Measurements from ENCODE around the gene CYP39A1. TPM values are rescaled to one million over a fixed set of nuclear protein-coding genes. Genes with fewer than 3 reads are reported as not detected.

The CYP39A1 gene
- total and polyA plus RNA-seq, 7 donors = 0.34 to 2.0 (median 0.63) TPM

DNA sequence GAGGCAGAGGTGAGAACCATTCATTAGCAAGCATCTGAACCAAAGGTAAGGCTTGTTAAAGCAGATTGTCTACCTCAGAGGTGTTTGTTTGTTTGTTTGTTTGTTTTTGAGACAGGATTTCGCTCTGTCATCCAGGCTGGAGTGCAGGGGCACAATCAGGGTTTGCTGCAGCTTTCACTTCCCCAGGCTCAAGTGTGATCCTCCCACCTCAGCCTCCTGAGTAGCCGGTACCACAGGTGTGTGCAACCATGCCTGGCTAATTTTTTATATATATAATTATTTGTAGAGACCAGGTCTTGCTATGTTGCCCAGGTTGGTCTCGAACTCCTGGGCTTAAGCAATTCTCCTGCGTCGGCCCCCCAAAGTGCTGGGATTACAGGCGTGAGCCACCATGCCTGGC lies 17.2 kb downstream of the CYP39A1 start:
- TF ChIP-seq, protein P1, sequence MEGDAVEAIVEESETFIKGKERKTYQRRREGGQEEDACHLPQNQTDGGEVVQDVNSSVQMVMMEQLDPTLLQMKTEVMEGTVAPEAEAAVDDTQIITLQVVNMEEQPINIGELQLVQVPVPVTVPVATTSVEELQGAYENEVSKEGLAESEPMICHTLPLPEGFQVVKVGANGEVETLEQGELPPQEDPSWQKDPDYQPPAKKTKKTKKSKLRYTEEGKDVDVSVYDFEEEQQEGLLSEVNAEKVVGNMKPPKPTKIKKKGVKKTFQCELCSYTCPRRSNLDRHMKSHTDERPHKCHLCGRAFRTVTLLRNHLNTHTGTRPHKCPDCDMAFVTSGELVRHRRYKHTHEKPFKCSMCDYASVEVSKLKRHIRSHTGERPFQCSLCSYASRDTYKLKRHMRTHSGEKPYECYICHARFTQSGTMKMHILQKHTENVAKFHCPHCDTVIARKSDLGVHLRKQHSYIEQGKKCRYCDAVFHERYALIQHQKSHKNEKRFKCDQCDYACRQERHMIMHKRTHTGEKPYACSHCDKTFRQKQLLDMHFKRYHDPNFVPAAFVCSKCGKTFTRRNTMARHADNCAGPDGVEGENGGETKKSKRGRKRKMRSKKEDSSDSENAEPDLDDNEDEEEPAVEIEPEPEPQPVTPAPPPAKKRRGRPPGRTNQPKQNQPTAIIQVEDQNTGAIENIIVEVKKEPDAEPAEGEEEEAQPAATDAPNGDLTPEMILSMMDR (IDR thresholded peaks at IDR 0.05) = no peak
- no peak overlapping the region for H3K4me3 ChIP-seq
- H3K27ac ChIP-seq = no peak overlapping the region
- intact Hi-C loops (cut with DNase I) = no loop called here
- no peaks in the 10 kb centered on the region for H3K9me3 ChIP-seq
- DNase-seq (no peak), ATAC-seq (no peak)
- H3K4me1 ChIP-seq = no peaks in the 10 kb centered on the region
- no peaks in the 10 kb centered on the region for H3K36me3 ChIP-seq (ENCODE audit: insufficient read depth in 1 of 2, low read depth in 1 of 2)
- H3K27me3 ChIP-seq (ENCODE audit: insufficient read depth in 3 of 3, low read length in 2 of 3) = no peaks in the 10 kb centered on the region
- WGBS, 3 donors = 96 to 98% (median 96%) methylated on average over 6 of the region's 6 CpGs

DNA sequence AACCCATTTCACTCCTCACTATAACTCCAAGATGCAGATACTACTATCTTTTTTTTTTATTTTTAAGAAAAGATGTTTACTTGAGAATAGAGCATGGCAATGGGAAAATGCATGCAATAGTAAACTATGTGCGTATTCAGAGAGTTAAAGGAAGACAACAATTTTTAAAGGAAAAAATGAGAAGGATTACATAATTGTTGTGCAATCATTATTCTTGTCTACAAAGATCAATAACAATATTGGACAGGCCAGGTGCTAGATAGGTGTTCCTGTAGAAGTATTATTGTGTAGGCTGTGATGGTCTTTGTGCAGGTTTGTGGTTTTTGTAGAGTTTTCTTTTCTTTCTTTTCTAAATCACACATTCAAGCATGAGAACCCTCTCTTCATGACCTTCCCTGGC lies 20.6 kb downstream of the CYP39A1 start:
- DNase-seq (no peak), ATAC-seq (no peak)
- Histone ChIP-seq H3K36me3 (ENCODE audit: insufficient read depth in 1 of 2, low read depth in 1 of 2) (no peaks in the 10 kb centered on the region), H3K4me3 (no peak overlapping the region), H3K27me3 (ENCODE audit: insufficient read depth in 3 of 3, low read length in 2 of 3) (no peaks in the 10 kb centered on the region), H3K27ac (no peak overlapping the region), H3K4me1 (no peaks in the 10 kb centered on the region), H3K9me3 (no peaks in the 10 kb centered on the region)
- TF ChIP-seq, protein P1 (IDR thresholded peaks at IDR 0.05) = no peak
- WGBS, 3 donors = 95 to 98% (median 97%) methylated on average over 1 of the region's 1 CpG
- intact Hi-C loops (cut with DNase I) = no loop called here

DNA sequence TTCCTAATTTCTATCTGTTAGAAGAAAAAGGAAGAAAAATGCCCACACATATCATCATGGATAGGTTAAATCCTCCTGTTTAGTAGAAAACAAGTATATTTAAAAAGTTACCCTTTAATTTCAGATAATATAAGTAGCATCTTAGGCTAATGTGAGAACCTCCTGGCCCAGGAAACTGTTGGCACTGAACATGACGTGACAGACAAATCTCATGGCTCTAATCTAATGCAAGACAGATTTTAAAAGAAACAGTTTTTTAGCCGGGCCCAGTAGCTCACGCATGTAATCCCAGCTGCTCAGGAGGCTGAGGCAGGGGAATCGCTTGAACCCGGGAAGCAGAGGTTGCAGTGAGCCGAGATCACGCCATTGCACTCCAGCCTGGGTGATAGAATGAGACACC lies 22.9 kb downstream of the CYP39A1 start:
- Histone ChIP-seq H3K36me3 (ENCODE audit: insufficient read depth in 1 of 2, low read depth in 1 of 2) (no peaks in the 10 kb centered on the region), H3K4me1 (no peaks in the 10 kb centered on the region), H3K9me3 (no peaks in the 10 kb centered on the region), H3K27ac (no peak overlapping the region), H3K4me3 (no peak overlapping the region), H3K27me3 (ENCODE audit: insufficient read depth in 3 of 3, low read length in 2 of 3) (no peaks in the 10 kb centered on the region)
- intact Hi-C loops (cut with DNase I) = loop anchor here (5.0 to 10.0 kb wide), 6 partner anchors 135 to 537 kb away; partner anchors contain the start of gene RCAN2 (in 1 of the 2)
- no peak for ATAC-seq
- DNase-seq = no peak
- WGBS, 3 donors = 58 to 77% (median 65%) methylated on average over 7 of the region's 7 CpGs
- TF ChIP-seq, protein P1 (IDR thresholded peaks at IDR 0.05) = no peak

DNA sequence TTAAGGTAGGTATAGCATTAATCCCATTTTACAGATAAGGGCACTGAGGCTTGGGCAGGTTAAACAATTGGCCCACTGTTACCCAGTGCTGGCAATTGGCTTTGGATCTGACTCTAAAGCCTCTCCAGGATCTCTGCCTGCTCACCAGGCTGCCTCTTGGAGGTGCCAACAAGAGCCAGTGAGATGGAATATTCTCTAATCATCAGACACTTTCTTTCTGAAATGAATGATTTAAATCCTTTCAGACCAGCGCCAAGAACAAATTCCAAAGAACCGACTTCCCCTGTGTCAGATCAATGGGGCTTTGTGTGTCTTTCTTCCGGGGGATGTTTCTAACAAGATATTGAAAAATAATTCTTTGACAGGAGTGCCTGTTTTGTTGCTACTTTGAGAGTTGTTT lies 23.6 kb downstream of the CYP39A1 start:
- H3K27me3 ChIP-seq (ENCODE audit: insufficient read depth in 3 of 3, low read length in 2 of 3) = no peaks in the 10 kb centered on the region
- no peak for DNase-seq
- 42 to 61% (median 44%) methylated on average over 3 of the region's 3 CpGs for WGBS, 3 donors
- H3K36me3 ChIP-seq (ENCODE audit: insufficient read depth in 1 of 2, low read depth in 1 of 2) = no peaks in the 10 kb centered on the region
- H3K27ac ChIP-seq = no peak overlapping the region
- H3K4me1 ChIP-seq = no peaks in the 10 kb centered on the region
- intact Hi-C loops (cut with DNase I) = loop anchor here (5.0 to 10.0 kb wide), 6 partner anchors 134 to 537 kb away; partner anchors contain the start of gene RCAN2 (in 1 of the 2)
- no peaks in the 10 kb centered on the region for H3K9me3 ChIP-seq
- TF ChIP-seq, protein P1 (IDR thresholded peaks at IDR 0.05) = no peak
- no peak for ATAC-seq
- H3K4me3 ChIP-seq = no peak overlapping the region

DNA sequence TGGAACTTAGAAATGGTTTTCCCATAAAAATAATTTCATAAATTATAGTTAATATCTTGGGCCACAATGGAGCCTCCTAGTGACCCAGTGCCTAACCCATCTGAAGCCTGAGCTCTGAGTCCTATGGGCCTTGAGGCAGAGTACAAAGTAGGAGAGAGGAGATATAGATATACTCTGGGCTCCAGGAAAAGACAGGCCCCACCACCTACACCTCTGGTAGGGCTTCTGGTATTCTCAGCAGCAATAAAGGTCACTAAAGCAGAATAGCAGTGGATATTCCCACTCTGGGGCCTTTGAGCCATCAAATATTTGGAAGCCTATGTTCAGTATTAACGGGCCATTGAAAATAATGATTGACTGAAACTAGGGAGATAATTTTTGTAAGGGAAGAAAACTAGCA lies 24.1 kb downstream of the CYP39A1 start:
- intact Hi-C loops (cut with DNase I) = loop anchor here (5.0 to 10.0 kb wide), 6 partner anchors 134 to 536 kb away; partner anchors contain the start of gene RCAN2 (in 1 of the 2)
- DNase-seq (no peak), ATAC-seq (no peak)
- TF ChIP-seq, protein P1 (IDR thresholded peaks at IDR 0.05) = no peak
- Histone ChIP-seq H3K27ac (no peak overlapping the region), H3K4me3 (no peak overlapping the region), H3K4me1 (no peaks in the 10 kb centered on the region), H3K36me3 (ENCODE audit: insufficient read depth in 1 of 2, low read depth in 1 of 2) (no peaks in the 10 kb centered on the region), H3K27me3 (ENCODE audit: insufficient read depth in 3 of 3, low read length in 2 of 3) (no peaks in the 10 kb centered on the region), H3K9me3 (no peaks in the 10 kb centered on the region)
- 57 to 84% (median 61%) methylated on average over 1 of the region's 1 CpG for WGBS, 3 donors

Measured in psoas muscle (tissue), 8 donors.